A673 (cell line): ENCODE measurements around the gene KLHL26.

Experiments used
- EZH2 ChIP-seq: fragments of 200-600 bp; sonication (generic); IDR thresholded peaks from 2 replicates; pipeline ENCODE4 v1.6.1; 2017; ENCODE audit warnings: borderline replicate concordance, low read depth, mild to moderate bottlenecking, mixed read lengths, antibody characterized with exemption, low read length; ENCODE audit not compliant: poor library complexity, severe bottlenecking
- TF ChIP-seq, protein P1 (sequence below): fragments of 300-800, 200-600 bp; sonication (generic); conservative IDR thresholded peaks from 2 replicates; pipeline ENCODE4 v1.5.1; 2017; ENCODE audit warnings: low read depth, mild to moderate bottlenecking, antibody characterized with exemption, low read length, moderate library complexity, mixed read lengths

DNA sequence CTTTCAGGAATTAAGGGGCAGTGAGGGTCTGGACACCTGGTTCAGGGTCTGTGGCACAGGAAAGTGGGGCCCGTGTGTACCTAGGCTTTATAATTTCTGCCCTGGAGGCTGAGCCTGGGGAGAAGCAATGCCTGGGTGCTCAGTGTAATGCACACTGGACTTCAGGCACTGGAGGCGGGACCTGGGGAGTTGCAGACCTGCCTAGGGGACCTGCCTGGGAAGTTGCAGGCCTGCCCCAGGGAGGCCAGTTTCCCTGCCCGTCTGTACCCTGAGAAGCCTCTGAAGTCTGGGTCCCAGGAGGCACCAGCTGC, 26.6 kb upstream of the KLHL26 start:
- TF ChIP-seq, protein P1, sequence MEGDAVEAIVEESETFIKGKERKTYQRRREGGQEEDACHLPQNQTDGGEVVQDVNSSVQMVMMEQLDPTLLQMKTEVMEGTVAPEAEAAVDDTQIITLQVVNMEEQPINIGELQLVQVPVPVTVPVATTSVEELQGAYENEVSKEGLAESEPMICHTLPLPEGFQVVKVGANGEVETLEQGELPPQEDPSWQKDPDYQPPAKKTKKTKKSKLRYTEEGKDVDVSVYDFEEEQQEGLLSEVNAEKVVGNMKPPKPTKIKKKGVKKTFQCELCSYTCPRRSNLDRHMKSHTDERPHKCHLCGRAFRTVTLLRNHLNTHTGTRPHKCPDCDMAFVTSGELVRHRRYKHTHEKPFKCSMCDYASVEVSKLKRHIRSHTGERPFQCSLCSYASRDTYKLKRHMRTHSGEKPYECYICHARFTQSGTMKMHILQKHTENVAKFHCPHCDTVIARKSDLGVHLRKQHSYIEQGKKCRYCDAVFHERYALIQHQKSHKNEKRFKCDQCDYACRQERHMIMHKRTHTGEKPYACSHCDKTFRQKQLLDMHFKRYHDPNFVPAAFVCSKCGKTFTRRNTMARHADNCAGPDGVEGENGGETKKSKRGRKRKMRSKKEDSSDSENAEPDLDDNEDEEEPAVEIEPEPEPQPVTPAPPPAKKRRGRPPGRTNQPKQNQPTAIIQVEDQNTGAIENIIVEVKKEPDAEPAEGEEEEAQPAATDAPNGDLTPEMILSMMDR: no peak
- no peak for TF ChIP-seq EZH2
